GM18861 (cell line): ENCODE data around the gene PODXL2.

ENCODE experiments used
- ATAC-seq: cut with Tn5 transposase; IDR thresholded peaks from one replicate; pipeline ENCODE4 v1.9.1; 2021; ENCODE audit not compliant: unreplicated experiment

PODXL2 gene

GRCh38 chr3:127629467-127630403 is 750 bp downstream of the PODXL2 start:
- no peak for ATAC-seq

- ATAC-seq, result no peak
Measured at GRCh38 chr3:127630811-127631714, 2.1 kb downstream of the PODXL2 start.

DNA sequence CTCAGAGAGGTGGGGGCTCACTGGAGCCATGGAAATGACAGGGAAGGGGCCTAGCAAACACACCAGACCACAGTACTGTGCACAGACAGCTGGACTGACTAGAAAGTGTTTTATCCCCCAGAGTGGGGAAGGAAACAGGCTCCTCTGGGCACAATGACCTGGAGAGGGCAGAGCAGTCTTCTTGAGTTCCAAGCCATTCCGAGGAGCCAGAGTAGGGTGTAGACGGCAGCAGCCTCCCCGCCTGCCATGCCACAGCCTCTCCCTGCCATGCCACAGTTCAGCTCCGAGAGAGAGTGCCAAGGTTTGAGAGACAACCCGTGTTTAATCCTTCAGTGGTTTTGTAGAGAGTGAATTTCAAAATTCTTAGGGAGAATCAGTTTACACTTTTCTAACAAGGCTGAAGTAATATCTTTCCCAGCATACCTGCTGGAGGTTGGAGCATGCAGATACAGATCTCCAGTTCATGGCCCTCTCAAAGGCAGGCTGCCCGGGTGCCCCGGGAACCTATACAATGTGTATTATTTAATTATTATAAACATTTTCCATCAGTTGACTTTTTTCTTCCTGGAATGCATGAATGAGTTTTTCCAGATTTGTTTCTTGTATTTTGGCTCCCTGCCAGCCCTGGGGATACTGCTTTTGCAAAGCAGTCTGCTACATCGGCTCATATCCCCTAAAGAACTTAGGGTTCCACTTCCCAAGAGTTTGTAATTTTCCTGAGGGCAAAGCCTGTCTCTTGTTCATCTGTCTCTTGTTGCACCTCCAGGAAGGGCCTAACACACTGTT is 3.2 kb downstream of the PODXL2 start:
- no peak for ATAC-seq

DNA sequence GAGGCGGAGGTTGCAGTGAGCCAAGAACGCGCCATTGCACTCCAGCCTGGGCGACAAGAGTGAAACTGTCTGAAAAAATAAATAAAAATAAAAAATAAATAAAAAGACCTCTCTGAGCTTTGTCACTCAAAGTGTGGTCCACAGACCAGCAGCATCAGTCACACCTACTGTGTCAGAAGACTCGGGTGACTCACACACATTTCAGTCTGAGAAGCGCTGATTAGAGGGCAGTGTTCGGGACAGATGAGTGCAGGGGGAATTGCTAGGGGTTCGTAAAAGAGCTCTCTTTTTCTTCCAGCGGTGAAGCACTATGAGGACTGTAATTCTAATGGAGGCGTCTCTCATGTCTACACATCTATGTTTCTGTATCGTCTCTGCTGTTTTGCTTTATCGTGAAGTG is 5.7 kb downstream of the PODXL2 start:
- no peak for ATAC-seq

GRCh38 chr3:127637546-127637945 is 8.6 kb downstream of the PODXL2 start:
- ATAC-seq, result no peak

- no peak for ATAC-seq
Measured at GRCh38 chr3:127637971-127638370, 9.0 kb downstream of the PODXL2 start.

- no peak for ATAC-seq
Measured at GRCh38 chr3:127639173-127640041, 10.4 kb downstream of the PODXL2 start.

- no peak for ATAC-seq
Measured at GRCh38 chr3:127640042-127640355, 11.0 kb downstream of the PODXL2 start.

- ATAC-seq, result no peak
Measured at GRCh38 chr3:127644641-127645370, 15.8 kb downstream of the PODXL2 start.

DNA sequence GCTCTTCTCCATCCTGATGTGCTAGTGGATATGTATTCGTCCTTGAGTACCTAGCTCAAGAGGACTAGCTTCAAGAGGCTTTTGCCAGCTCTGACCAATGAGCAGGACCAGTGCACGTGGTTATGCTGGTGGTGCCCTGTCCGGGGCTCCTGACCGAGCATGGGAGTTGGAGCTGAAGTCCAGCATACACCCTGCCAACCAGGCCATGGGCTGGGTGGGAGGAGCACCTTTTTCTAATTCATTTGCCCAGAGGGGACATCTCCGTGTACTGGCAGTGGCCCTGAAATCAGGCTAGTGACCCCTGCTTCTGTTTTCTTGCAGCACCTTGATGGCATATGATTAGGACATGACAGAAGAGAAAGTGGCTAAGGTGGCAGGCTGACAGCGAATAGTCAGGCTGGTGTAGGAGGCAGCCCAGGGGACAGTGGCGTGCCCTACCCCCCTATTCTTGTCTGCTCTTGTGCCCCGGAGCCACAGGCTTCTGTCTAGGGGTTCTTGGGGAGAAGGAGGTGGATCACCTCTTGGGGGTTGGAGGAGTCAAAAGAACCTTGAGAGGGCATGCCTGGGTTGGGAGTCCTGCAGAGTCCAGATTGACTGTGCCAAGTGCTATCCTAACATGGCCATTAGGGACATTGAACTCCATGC is 16.5 kb downstream of the PODXL2 start:
- no peak for ATAC-seq

- no peak for ATAC-seq
Measured at GRCh38 chr3:127646501-127647046, 17.6 kb downstream of the PODXL2 start.

GRCh38 chr3:127647166-127647844 is 18.3 kb downstream of the PODXL2 start:
- ATAC-seq, result no peak

DNA sequence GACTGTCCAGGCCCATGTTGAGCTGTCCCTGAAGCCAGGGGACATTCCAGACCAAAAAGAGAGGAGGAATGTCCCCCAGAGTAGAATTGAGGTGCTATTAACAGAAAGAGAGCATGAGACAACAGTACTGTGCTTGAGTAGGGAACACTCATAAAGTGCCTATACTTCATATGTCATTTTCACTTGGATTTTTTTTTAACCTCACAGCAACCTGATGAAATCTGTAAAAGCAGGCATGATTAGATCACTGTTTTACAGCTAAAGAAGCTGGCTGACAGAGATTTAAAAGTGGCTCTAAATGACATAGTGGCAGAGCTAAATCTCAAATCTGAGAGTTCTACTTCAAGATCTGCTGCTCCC is 18.8 kb downstream of the PODXL2 start:
- ATAC-seq, result no peak

GRCh38 chr3:127650236-127650635 is 21.3 kb downstream of the PODXL2 start:
- ATAC-seq, result no peak

- no peak for ATAC-seq
Measured at GRCh38 chr3:127651516-127652172, 22.7 kb downstream of the PODXL2 start.

- no peak for ATAC-seq
Measured at GRCh38 chr3:127652246-127652995, 23.4 kb downstream of the PODXL2 start.

DNA sequence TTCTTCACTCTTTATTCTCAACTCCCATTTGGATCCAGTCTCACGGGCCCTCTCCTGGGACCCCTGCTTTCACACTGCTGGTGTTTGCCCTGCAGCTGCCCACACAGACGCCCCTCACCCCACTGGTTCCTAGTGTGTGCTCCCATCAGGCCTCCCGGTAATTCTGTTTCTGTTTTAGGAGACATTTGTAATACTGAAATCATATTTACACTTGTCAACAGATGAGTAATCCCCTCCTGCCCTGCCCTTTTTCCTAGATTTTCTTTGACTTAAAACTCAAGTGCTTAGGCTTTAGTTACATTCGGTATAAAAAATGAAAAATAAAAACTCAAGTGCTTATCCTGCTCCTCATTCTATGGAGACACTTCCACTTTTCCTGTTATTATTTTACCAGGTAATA is 25.4 kb downstream of the PODXL2 start:
- no peak for ATAC-seq
